ENCODE results near the gene COL4A1. TPM values are rescaled to one million over a fixed set of nuclear protein-coding genes. Genes with fewer than 3 reads are reported as not detected.
A peak's percentile ranks its signal among the peaks of the same experiment; 100 is the strongest.

The COL4A1 gene
- total RNA-seq, 1 donor from 2014 or later: 5,210 TPM

GRCh38 chr13:110125157-110125556 is 181.8 kb downstream of the COL4A1 start:
- no peak for TF ChIP-seq CTCF (IDR thresholded peaks at IDR 0.05)
- peaks cover 71% of the 10 kb centered on the region for H3K4me1 Mint-ChIP-seq (ENCODE audit: low read depth)
- no peaks in the 10 kb centered on the region for H3K27me3 Mint-ChIP-seq (ENCODE audit: low read depth)
- DNase-seq (ENCODE audit: low spot score): no peak
- no peak overlapping the region for H3K4me3 Mint-ChIP-seq (ENCODE audit: unreplicated experiment)
- H3K27ac Mint-ChIP-seq (ENCODE audit: unreplicated experiment): no peak overlapping the region
- no peaks in the 10 kb centered on the region for H3K9me3 Mint-ChIP-seq (ENCODE audit: low read depth)
- H3K36me3 Mint-ChIP-seq (ENCODE audit: low read depth): peaks cover 2% of the 10 kb centered on the region

GRCh38 chr13:110124201-110124940 is 182.6 kb downstream of the COL4A1 start:
- no peaks in the 10 kb centered on the region for H3K9me3 Mint-ChIP-seq (ENCODE audit: low read depth)
- TF ChIP-seq CTCF (IDR thresholded peaks at IDR 0.05): no peak
- DNase-seq (ENCODE audit: low spot score): no peak
- no peaks in the 10 kb centered on the region for H3K27me3 Mint-ChIP-seq (ENCODE audit: low read depth)
- no peaks in the 10 kb centered on the region for H3K36me3 Mint-ChIP-seq (ENCODE audit: low read depth)
- no peak overlapping the region for H3K27ac Mint-ChIP-seq (ENCODE audit: unreplicated experiment)
- peaks cover 66% of the 10 kb centered on the region for H3K4me1 Mint-ChIP-seq (ENCODE audit: low read depth)
- H3K4me3 Mint-ChIP-seq (ENCODE audit: unreplicated experiment): no peak overlapping the region

- no peak for DNase-seq (ENCODE audit: low spot score)
- H3K9me3 Mint-ChIP-seq (ENCODE audit: low read depth): no peaks in the 10 kb centered on the region
- no peak for TF ChIP-seq CTCF (IDR thresholded peaks at IDR 0.05)
- H3K4me1 Mint-ChIP-seq (ENCODE audit: low read depth): peaks cover 56% of the 10 kb centered on the region
- no peaks in the 10 kb centered on the region for H3K36me3 Mint-ChIP-seq (ENCODE audit: low read depth)
- peak overlapping the region; percentile 46 for H3K4me3 Mint-ChIP-seq (ENCODE audit: unreplicated experiment)
- H3K27me3 Mint-ChIP-seq (ENCODE audit: low read depth): no peaks in the 10 kb centered on the region
- H3K27ac Mint-ChIP-seq (ENCODE audit: unreplicated experiment): peak overlapping the region; percentile 87
Measured at GRCh38 chr13:110123041-110123809, 183.7 kb downstream of the COL4A1 start.

- no peak for TF ChIP-seq CTCF (IDR thresholded peaks at IDR 0.05)
- peaks cover 39% of the 10 kb centered on the region for H3K4me1 Mint-ChIP-seq (ENCODE audit: low read depth)
- H3K27ac Mint-ChIP-seq (ENCODE audit: unreplicated experiment): no peak overlapping the region
- no peaks in the 10 kb centered on the region for H3K36me3 Mint-ChIP-seq (ENCODE audit: low read depth)
- H3K9me3 Mint-ChIP-seq (ENCODE audit: low read depth): no peaks in the 10 kb centered on the region
- no peaks in the 10 kb centered on the region for H3K27me3 Mint-ChIP-seq (ENCODE audit: low read depth)
- no peak for DNase-seq (ENCODE audit: low spot score)
- no peak overlapping the region for H3K4me3 Mint-ChIP-seq (ENCODE audit: unreplicated experiment)
Measured at GRCh38 chr13:110121422-110122083, 185.4 kb downstream of the COL4A1 start.

All from chondrocyte (in vitro differentiated cells).